Measurements from ENCODE around the gene TRPV5.

The TRPV5 gene

DNA sequence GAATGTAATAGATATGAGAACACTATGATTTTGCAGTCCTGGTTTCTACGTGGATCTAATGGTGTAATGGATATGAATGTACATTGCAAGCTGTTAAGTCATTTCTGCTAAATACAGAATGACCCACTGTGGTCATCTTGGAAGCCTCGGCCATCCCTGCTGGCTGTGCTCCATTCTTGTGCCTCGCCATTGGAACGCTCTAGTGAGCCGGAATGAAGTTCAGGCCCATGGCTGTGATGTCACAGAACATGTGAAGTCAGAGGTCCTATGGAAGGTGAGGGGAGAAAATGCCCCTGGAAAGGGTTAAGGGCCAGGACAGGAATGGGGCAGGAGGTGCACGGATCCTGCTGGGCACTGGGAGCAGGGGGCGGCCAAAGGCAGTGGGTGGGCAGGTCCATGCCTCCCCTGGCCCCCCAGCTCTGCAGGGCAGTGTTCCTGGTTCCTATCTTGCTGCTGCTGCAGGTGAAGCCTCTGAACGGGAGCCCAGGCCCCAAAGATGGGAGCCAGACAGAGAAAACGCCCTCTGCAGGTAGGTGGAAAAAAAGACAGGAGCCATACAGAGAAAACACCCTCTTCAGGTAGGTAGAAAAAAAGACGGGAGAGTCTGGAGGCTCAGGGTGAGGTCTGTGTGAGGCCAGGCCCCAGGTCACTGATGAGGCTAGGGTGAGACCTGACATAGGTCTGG lies 5.8 kb upstream of the TRPV5 start, which contains the start of gene LLCFC1:
LLCFC1 (plus strand) TSS at position 259 of the 685 bp plus-strand sequence; CDS start at position 397, 138 bp downstream.
- peak; percentile 19 for DNase-seq

DNA sequence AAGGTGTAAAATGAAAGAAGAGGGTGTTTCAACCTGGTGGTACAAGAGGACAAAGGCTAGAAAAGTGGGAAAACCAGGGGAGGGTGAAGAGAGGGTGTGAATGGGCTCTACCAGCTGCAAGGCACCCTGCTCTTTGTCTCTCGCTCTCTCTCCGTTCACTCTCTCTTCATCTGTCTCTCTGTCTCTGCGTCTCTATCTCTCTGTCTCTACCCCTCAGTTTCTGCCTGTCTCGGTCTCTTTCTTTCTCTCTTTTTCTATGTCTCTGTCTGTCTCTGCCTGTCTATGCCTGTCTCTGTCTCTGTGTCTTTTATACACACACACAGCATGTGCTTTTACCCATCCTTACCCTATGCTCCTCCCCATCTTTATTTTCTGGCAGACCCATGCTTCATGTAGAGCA lies 5.1 kb upstream of the TRPV5 start:
- DNase-seq, result no peak

DNA sequence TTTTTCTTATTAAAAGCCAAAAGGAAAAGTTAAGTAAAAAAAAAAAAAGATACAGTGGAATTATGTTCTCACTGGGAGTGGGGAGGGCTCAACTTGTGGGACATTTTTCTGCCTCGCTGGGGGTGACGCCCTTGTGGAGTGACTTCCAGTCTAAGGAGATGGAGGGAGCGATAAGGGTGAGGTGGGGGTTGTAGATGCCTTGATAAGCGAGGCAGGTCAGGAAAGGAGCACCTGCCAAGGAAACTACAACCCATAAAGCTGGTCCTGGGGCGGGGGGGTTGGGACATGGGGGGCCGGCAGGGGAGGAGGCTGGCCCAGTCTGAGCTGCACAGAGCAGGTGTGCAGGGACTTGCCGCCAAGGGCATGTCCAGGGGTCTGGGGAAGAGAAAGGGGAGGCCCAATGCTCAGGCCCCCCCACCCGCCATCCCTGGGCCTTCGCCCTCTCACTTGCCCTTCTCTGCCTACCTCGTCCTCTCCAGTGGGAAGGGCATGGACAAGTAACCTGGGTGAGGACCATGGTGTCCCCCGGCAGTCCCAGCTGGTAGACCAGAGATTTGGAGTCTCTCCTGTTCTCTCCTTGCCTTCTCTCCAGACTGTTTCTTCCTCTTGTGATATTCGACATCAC lies 2.5 kb upstream of the TRPV5 start:
- no peak for DNase-seq

DNA sequence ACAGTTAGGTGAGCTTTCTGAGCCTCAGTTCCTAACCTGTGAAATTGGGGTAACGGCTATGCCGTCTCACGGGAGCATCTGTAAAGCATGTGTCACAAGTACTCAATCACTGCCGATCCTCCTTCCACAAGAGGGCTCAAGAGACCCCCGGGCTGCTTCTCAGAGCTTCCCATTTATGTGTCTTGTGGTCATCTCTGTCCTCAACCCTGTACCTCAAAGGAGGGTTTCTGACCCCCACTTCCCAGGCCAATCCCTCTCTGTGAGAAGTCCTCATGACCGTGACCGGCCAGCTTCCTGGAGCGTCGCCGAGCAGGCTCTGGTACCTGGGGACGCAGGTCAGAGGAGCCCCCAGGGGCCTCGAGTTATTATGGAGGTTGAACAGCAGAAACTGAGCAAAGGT lies 510 bp upstream of the TRPV5 start:
- DNase-seq, result no peak

DNA sequence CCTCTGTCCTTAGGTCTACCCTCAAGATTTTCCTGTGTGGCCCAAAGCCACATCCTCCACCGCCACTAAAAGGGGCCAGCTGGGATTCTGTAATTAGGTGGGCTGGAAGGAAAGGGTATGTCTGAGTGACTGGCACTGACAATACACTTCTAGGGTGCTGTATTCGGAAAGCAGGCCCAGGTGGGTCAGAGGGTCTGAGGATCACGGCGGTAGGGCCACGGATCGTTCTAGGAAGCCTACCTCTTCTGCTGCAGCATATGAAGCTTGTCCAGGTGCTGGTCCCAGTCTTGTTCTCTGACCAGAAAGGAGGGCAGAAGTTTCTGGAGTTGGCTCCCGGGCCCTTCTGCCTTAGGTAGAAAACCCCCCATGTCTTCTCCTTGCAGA lies 462 bp downstream of the TRPV5 start:
- DNase-seq, result no peak

DNA sequence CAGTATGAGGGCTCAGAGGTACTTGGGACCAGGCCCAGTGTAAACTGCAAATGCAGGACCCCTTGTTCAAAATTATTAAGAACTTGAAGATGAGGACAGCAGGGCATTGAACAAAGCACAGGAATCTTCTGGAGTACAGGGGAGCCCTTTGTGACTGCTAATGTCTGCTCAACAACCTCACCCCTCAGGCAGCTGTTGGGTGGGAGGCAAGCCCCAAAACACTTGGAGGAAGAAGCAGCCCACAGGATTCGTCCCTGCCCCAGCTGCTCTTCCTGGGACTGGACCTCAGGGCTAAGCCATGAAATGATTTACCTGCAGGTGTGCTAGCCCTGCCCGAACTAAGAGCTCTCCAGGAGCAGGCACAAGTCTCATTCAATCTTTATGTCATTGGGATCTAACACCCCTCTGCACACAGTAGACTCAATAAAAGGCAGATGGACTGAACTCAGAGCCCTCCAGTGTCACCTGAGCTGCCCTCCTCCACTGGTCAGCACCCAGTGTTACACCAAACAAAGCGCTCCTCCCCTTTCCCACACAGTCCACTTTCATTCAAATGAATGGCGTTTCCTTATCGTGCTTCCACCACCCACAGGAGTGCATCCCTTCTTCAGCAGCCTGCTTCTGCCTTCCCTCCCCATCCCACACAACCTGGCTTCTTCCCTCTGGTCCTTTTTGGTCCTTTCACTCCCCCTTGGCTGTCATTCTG lies 1.0 kb downstream of the TRPV5 start:
- no peak for DNase-seq

DNA sequence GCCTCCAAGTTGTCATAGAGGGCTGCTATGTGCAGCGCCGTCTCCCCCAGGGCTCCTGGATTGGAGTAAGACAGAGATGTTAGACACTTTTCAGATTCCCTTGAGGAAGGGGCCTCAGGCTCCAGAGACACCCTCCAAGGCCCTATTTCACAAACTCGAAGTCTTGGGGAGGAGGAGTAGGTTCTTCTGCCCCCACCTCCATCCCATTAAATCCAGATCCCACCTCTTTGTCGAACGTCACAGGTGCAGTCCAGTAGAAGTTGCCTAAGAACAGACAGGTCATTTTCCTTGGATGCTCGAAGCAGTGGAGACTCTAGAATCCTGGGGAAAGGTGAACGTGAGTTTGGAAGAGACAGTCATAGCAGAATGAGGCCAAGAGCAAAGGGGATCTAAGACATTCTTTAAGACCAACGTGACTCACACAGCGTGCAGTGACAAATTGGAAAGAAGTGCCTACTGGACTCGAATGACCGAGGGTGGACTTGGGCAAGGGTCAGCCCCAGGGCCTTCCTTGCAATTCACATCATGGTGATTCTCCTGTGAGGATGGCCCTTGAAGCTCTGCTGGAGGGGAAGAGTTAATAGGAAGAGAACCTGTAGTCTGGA lies 3.3 kb downstream of the TRPV5 start:
- DNase-seq, result no peak

DNA sequence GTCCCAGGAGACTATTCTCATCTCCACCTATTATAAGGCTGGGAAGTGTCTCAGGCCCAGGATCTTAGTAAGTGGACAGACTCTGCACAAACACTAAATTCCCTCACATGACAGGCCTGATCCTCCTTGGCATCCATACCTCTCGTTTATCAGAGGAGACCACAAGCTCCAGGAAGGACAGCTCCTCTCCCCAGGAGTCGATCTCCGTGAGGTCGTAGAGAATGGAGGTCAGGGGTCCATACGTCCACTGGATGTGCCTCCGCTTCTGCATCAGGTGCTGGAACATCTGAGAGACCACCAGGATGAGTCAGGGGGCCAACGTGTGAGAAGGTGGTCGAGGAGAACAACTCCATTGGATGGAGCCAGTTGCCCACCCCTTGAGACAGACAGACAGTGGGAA lies 5.6 kb downstream of the TRPV5 start:
- no peak for DNase-seq

DNA sequence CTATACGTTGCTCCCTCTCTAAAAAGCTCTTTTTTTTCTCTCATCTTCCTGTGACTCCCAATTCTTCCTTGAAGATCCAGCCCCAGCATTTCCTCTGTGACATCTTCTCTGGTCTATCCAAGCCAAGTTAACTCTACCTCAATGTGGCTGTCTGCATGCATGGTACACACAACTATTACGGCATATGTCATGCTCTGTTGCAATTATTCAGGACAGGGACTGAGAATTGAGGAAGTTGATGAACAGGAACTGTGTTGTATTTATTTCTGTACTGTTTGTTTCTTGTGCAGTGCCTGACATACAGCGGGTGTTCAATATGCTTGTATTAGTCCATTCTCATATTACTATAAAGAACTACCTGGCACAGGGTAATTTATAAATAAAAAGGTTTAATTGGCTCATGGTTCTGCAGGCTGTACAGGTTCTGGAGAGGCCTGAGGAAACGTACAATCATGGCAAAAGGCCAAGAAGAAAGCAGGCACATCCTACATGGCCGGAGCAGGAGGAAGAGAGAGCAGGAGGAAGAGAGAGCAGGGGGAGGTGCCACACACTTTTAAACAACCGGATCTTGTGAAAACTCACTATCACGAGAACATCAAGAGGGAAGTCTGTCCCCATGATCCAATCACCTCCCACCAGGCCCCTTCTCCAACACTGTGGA lies 6.3 kb downstream of the TRPV5 start:
- no peak for DNase-seq

DNA sequence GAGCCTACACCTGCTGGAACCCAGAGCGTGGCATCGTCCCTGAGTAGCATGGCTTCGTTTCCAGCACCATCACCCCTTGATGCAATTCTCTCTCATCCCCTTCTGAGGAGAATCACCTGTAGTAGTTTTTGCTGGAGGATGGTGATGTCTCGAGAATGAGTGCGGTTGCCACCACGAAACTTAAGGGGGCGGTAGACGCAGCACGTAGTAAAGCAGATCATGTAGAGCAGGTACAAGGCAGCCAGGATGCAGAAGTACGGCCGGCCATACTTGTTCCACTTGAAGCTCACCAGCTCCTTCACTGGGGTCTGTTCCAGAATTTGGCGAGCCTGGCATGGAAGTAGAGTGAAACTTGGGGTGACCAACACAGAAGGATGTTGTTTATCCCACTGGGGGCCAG lies 8.1 kb downstream of the TRPV5 start:
- DNase-seq, result no peak

DNA sequence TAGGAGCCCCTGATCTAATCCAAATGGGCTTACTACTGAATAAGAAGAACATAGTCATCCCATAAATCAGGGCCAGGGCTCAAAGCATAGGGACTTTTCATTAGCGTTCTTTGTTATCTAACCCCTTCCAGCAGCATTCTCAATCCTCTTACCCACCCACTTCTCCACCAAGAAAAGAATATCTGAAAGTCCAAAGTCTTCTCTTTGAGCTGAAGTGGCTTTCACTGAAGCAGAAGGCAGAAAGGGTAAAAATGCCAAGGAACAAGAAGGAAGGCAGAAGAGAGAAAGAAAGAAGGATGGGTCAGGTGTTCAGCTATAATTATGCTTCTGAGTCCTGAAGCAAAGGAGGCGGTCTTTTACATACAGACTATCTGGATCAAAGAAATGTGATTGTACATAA lies 10.2 kb downstream of the TRPV5 start:
- DNase-seq, result no peak

DNA sequence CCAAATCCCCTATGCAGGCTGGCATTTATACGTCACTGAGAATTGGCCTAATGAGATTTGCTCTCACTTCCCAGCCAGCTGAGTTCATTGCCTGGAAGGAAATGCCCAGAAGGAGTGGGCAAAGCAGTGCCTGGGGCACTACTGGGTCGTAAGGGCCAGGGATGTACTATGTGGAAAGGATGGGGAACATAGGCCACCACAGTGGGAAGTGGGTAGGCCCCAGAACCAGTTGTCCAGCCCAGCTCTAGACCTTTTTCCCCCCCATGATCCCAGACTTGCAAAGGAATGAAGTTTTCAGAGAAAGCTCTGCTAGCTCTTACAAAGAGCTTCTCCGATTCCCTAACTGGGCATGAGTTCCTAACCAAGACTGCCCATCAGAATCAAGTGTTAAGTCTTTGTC lies 13.9 kb downstream of the TRPV5 start:
- DNase-seq, result no peak

DNA sequence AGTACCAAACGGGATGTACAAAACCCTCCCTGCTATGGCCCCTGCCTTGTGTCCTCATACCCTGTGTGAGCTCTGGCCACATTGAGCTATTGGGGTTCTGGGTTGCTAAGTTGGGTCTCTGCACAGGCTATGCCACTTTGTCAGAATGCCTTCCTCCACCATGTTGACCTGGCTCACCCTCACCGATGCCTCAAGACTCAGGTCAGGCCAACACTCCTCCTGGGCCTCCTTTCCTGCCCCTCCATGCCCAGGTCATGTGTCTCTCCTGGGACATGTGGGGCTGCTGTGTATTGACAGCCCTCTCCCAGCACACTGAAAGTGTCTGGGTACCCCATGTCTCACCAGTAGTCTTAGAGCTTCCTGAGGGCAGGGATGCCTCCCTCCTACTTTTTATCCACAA lies 14.6 kb downstream of the TRPV5 start:
- DNase-seq, result no peak

DNA sequence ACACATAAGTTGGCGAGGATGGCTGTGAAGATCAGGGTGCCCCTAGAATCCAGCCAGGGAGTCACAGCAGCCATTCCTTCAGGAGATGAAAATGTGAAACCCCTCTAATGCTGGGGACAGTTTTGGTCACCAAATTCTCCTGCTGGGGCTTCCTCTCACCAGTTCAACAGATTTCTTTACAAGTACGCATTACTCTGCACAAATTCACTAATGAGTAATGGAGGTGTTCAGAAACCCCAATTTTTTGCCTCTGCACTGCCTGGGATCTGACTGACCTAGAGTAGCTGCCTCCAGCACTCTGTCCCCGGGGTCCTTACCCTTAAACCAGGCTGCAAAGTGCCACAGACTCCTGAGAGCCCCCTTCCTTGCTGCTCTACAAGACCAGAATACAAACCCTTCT lies 16.1 kb downstream of the TRPV5 start:
- DNase-seq, result no peak

DNA sequence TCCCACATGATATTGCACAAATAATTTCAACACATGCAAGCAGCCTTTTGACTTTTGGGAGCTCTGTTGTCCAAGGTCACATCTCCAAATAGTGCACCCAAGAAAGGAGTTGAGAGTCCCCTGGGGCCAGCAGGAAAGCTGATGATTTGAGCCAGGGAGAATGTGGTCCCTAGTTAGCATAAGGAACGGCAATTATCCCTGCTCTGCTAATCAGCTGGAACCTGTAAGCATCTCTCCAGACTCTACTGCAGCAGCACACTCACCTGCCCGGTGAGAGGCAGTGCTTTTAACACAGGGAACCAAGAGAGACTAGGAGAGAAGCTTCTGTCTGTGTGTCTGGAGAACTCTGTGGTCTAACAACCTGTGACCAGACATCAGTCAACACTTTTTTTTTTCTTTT lies 17.0 kb downstream of the TRPV5 start:
- no peak for DNase-seq

DNA sequence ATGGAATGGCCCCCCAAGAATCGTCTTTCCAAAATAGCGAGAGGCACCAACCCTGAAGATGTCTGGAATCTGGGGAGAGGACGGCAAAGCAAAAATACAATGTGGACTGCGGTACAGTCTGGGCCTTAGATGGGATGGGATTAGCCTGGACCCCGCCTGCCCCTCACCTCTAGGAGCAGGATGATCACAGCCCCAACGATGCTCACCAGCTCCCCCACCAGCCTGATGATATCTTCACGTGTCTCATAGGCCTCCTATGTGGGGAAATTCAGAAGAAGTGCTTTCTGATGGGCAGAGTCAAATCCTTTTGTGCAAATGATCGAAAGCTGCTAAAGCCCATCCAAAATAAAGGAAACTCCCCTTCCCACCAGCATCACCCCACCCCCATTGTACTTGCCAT lies 18.2 kb downstream of the TRPV5 start:
- DNase-seq, result no peak

DNA sequence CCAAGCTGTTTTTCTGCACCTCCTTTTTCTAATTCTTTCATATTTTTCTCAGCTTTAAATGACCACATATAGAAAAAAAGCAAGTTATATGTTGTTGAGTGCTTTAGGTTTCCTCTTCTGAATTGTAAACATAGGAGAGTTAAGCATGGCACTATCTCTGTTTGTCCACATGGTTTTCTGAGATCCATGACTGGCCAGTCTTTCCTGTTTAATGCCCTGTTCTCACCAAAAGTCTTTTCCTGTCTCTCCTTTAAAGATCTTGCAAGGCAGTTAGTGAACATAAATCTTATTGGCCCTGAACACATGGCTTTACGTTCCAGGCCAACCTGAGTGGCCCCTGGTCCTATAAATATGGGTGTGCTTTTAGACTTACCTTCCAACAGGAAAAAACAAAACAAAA lies 19.4 kb downstream of the TRPV5 start:
- DNase-seq, result no peak

DNA sequence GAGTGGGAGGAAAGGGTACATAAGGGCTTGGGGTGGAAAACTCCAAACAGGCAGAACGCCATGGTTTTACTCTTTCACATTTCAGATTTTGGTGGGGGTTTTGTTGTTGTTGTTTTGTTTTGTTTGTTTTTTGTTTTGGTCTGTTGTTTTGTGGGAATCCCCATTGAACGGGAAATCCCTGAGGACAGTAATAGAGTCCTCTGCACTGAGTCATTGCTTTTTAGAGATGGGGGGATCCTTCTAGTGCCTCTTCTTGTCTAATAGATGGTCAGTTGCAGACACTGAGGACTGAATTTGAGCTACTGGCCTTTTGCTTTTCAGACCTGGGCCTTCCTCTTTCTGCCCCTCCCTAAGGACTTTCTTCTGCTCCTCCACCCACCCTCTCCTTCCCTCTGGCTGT lies 20.0 kb downstream of the TRPV5 start:
- DNase-seq, result no peak

DNA sequence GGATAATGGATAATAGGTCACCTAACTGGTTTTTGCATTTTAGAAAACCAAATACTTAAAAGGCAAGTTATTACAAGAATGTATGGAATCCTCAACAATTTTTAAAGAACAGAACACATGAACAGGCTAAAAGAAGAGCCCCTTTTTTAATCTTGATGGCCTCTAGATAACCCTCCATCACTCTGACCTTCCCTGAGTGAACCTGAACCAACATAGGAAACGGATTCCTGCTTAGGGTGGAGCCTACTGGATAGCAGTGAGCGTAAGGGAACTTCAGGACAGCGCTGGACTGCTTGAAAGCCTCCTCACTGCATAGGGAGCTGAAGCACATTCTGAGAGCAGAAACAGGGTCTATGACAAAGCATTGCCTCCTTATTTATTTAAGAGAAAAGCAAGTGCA lies 20.5 kb downstream of the TRPV5 start:
- no peak for DNase-seq

DNA sequence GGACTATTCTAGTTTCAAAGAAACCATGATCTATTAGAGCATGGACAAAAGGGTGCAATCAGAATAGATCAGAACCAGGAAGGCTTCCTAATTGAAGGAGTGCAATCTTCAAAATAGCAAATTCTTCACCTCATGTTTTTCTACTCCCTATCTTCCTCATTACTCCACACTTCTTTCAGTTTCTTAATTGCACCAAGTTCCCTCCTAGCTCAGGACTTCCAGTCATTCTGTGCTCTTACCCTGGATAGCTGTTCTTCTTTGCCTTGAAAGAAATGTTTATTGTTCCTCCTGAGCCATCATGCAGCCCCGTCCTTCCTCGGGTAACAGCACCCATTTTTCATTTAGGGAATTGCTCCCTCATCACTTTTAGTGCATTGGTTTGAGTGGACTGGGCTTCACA lies 23.1 kb downstream of the TRPV5 start:
- DNase-seq, result no peak

DNA sequence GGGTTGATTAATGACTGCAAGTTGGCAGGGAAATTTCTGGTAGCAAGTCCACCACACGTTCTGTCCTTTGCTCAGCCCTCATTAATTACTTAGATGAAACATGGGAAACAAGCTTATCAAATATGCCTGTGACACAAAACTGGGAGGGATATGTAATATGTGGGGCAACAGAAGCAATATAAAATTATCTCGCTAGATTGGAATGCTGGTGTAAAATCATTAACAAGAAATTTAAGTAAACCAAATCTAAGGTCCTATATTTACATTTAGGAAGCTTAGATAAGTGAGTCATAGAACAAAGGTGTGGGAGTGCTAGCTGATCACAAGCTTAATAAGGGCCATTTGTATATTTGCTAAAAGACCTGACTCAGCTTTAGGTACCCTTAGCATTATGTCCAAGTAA lies 23.5 kb downstream of the TRPV5 start:
- no peak for DNase-seq

DNA sequence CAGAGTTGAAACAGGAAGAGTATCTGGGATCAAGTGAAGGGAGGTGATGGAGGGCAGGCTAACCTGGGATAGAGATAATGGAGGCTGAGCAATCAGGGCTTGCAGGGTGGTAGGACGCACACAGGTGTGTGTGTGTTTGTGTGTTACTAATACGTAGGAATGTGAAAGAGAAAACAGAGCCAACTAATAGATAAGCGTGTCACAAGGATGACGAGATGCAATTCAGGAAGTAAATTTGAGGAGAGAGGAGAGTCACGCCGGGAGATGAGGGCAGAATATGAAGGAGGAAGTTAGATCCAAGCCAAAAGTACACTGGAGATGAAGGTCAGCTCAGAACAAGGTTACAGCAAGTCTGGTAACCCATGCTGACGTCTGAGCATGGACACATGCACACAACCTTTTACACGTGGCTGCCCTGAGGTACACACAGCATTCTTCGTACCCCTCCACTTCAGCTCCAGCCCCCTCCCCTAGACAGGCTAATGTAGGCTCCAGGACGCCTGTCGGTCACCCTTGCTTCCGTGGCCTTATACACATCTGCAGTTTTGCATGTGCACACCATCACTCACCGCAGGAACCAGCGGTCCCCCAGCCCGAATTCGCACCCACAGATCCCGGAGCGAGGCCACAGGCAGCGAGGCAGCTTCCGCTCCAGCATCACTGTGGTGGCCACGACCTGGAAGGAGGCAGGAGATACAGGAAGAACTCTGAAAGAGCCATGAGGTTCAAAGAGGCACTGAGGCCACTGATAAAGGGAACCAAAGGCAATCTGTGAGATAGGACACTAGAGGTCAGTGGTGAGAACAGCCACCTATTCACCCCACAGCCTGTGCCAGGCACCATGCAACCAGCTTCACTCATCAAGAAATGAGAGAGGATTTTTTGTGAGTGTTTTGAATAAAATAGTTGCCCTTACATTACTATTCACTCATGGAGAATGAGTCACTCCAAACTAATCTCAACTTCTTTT lies 24.3 kb downstream of the TRPV5 start:
- DNase-seq, result no peak

All from 8988T (cell line).